HCEC 1CT (cell line): Measurements from ENCODE around the gene DPCD.
A peak's percentile ranks its signal among the peaks of the same experiment; 100 is the strongest.

Source experiments
- DNase-seq: peaks from one replicate; pipeline ENCODE4 v3.0.0-alpha.2; 2017

Gene DPCD

GRCh38 chr10:101567165-101568006 is 20.7 kb upstream of the DPCD start:
- no peak for DNase-seq

GRCh38 chr10:101568054-101568745 is 19.9 kb upstream of the DPCD start:
- no peak for DNase-seq

- no peak for DNase-seq
Measured at GRCh38 chr10:101569323-101569621, 18.8 kb upstream of the DPCD start.

GRCh38 chr10:101569622-101570427 is 18.3 kb upstream of the DPCD start:
- DNase-seq: peak; percentile 35

- peak; percentile 38 for DNase-seq
Measured at GRCh38 chr10:101570428-101571270, 17.5 kb upstream of the DPCD start.

- no peak for DNase-seq
Measured at GRCh38 chr10:101571271-101571925, 16.7 kb upstream of the DPCD start.

GRCh38 chr10:101572126-101572525 is 16.0 kb upstream of the DPCD start:
- DNase-seq: no peak

- DNase-seq: no peak
Measured at GRCh38 chr10:101572785-101573184, 15.3 kb upstream of the DPCD start.

GRCh38 chr10:101573885-101574753 is 14.0 kb upstream of the DPCD start:
- no peak for DNase-seq

- no peak for DNase-seq
Measured at GRCh38 chr10:101575091-101575490, 13.0 kb upstream of the DPCD start.

GRCh38 chr10:101575580-101576210 is 12.4 kb upstream of the DPCD start:
- no peak for DNase-seq

GRCh38 chr10:101576211-101576863 is 11.8 kb upstream of the DPCD start:
- DNase-seq: no peak

- no peak for DNase-seq
Measured at GRCh38 chr10:101577121-101577871, 10.8 kb upstream of the DPCD start.

GRCh38 chr10:101578192-101578591 is 9.9 kb upstream of the DPCD start:
- DNase-seq: no peak

- no peak for DNase-seq
Measured at GRCh38 chr10:101578803-101579515, 9.2 kb upstream of the DPCD start.

- no peak for DNase-seq
Measured at GRCh38 chr10:101579516-101579870, 8.6 kb upstream of the DPCD start.

GRCh38 chr10:101580486-101581399 is 7.4 kb upstream of the DPCD start:
- DNase-seq: no peak

- no peak for DNase-seq
Measured at GRCh38 chr10:101585841-101586240, 2.3 kb upstream of the DPCD start.
